Measurements from ENCODE around the gene AK9.

The AK9 gene

DNA sequence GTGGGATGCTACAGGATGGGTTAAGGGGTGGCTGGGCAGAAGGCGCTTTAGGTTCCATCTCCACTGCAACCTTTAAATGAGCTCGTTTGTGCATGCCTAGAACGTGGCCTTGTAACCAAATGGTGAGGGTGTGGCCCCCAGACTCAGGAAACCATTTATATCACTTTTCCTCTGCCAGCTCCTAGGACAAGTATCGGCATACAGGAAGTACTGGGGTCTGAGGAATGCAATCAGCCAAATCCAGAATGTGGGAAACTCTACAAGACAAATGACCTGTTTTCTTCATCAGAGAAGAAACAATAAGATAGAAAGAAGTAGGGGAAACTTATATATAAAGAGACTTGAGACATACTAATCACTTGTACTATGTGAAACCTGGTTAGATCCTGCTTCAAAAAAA, 21.2 kb downstream of the AK9 start:
- no peak overlapping the region for H3K4me3 ChIP-seq (ENCODE audit: low read length)
- H3K27me3 ChIP-seq (ENCODE audit: control insufficient read depth, insufficient read depth, low read length): no peaks in the 10 kb centered on the region
- no peaks in the 10 kb centered on the region for H3K36me3 ChIP-seq (ENCODE audit: control insufficient read depth, low read depth, low read length)
- H3K9me3 ChIP-seq (ENCODE audit: control insufficient read depth, low read depth, low read length): no peaks in the 10 kb centered on the region
- no peak overlapping the region for H3K27ac ChIP-seq (ENCODE audit: low read length)
- no peak overlapping the region for H3K9ac ChIP-seq (ENCODE audit: low read length)
- peaks cover 3% of the 10 kb centered on the region for H3K4me1 ChIP-seq (ENCODE audit: control insufficient read depth, low read depth, low read length)

DNA sequence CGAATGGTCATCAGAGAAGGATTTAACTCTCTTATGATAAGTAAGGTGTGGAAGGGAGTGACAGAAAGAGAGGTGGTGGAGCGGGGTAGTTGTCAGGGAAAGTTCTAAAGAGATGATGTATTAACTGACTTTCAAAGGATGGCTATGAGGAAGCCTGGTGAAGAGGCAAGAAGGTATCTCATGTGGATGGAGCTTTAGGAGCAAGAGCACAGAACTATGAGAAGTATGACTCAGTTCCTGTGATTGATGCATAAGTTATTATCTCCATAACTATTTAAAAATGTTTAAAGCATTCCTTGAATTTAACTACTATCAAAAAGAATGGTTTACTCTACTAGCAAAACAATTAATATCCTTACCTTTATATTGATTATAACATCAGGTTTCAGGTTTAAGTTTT, 28.8 kb downstream of the AK9 start:
- Histone ChIP-seq H3K4me3 (ENCODE audit: low read length) (no peak overlapping the region), H3K9me3 (ENCODE audit: control insufficient read depth, low read depth, low read length) (no peaks in the 10 kb centered on the region), H3K36me3 (ENCODE audit: control insufficient read depth, low read depth, low read length) (no peaks in the 10 kb centered on the region), H3K27ac (ENCODE audit: low read length) (no peak overlapping the region), H3K9ac (ENCODE audit: low read length) (no peak overlapping the region), H3K27me3 (ENCODE audit: control insufficient read depth, insufficient read depth, low read length) (no peaks in the 10 kb centered on the region), H3K4me1 (ENCODE audit: control insufficient read depth, low read depth, low read length) (no peaks in the 10 kb centered on the region)

DNA sequence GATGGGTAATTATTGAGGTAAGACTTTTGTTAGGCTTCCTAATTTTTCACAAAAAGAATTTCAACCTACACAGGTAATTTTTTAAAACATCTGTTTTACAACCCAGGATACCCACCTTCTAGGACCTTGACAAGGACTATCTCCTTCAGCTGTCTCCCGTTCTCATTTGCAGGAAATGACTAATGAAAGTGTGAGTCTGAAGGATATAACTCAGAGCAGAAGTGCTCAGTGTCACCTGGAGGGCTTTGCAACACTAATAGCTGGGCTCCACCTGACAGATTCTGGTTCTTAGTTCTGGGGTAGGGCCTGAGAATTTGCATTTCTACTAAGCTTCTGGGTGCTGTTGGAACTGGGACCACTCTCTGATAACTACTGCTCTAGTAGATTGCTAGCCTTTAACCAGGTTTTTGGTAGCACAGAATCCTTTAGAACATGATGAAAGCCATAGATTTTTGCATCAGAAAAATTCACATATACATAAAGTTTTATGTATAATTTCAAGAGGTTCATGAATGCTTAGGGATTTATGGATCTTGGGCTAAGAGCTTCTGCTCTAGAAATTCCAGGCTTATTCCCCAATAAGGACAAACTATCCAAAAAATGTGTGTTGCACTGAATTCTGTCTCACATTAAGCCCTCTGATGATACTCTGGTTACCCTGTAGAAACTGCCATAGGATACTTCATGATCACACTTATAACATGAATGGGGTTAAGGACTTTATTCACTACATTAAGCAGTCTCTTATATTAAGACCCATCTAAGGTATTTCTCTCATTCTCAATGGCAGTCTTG, 30.3 kb downstream of the AK9 start:
- H3K36me3 ChIP-seq (ENCODE audit: control insufficient read depth, low read depth, low read length): no peaks in the 10 kb centered on the region
- H3K4me3 ChIP-seq (ENCODE audit: low read length): no peak overlapping the region
- H3K9me3 ChIP-seq (ENCODE audit: control insufficient read depth, low read depth, low read length): no peaks in the 10 kb centered on the region
- H3K9ac ChIP-seq (ENCODE audit: low read length): no peak overlapping the region
- no peaks in the 10 kb centered on the region for H3K4me1 ChIP-seq (ENCODE audit: control insufficient read depth, low read depth, low read length)
- H3K27ac ChIP-seq (ENCODE audit: low read length): no peak overlapping the region
- no peaks in the 10 kb centered on the region for H3K27me3 ChIP-seq (ENCODE audit: control insufficient read depth, insufficient read depth, low read length)

DNA sequence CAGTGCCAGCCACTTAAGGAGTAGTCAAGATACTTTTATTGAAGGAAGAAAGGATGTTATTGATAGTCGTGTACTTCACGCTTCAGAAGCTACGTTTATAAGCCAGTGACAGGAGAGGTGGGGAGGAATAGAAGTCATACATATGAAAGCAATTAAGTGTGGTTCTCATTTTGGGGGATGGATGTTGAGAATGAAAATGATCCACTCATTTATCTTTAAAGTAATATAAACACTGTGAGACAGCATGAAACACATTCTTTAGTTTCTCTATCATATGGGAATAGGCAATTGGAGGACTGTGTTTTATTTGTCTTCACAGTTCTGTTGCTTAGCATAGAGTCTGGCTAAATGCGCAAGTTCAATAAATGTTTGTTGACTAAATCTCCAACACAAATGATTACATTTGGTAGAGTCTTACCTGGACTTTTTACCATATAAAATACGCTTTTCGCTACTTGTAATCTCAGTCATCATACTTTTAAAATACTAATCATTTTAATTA, 35.2 kb downstream of the AK9 start:
- Histone ChIP-seq H3K9me3 (ENCODE audit: control insufficient read depth, low read depth, low read length) (no peaks in the 10 kb centered on the region), H3K4me1 (ENCODE audit: control insufficient read depth, low read depth, low read length) (no peaks in the 10 kb centered on the region), H3K36me3 (ENCODE audit: control insufficient read depth, low read depth, low read length) (no peaks in the 10 kb centered on the region), H3K4me3 (ENCODE audit: low read length) (no peak overlapping the region), H3K27me3 (ENCODE audit: control insufficient read depth, insufficient read depth, low read length) (no peaks in the 10 kb centered on the region), H3K9ac (ENCODE audit: low read length) (no peak overlapping the region), H3K27ac (ENCODE audit: low read length) (no peak overlapping the region)

DNA sequence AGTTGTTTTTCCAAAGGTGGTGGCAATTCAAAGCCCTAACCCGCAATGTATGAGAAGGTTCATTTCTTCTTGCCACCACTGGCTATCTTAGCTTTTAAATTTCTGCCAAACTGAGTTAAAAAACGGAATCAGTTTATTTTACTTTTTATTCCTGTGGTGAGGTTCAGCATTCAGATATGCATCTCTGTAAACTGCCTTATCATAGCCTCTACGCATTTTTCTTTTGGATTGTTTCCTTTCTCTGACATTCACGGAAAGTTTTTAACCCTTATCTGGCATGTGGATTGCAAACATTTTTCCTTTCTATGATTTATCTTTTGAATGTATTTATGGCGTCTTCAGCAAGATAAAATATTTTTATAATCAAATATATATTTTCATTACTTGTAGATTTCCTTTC, 37.7 kb downstream of the AK9 start:
- no peak overlapping the region for H3K4me3 ChIP-seq (ENCODE audit: low read length)
- no peaks in the 10 kb centered on the region for H3K36me3 ChIP-seq (ENCODE audit: control insufficient read depth, low read depth, low read length)
- no peaks in the 10 kb centered on the region for H3K27me3 ChIP-seq (ENCODE audit: control insufficient read depth, insufficient read depth, low read length)

DNA sequence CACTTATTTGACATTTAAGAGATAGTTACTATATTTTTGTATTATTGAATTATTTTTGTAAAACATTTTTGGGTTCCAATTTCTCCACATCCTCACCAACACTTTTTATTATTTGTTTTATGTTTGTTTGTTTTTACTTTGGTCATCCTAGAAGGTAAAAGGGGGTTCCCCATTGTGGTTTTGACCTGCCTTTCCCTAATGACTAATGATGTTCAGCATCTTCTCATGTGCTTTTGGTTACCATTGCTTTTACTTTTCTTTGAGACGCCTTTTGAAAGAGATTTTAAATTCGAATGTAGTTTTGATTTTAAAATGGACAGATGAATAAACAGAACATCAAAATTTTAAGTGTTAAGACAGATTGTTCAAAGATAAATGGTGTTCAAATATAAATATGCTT, 46.9 kb downstream of the AK9 start:
- no peak overlapping the region for H3K9ac ChIP-seq (ENCODE audit: low read length)

More for the DNA sequence above, 37.7 kb downstream of the AK9 start:
- no peaks in the 10 kb centered on the region for H3K9me3 ChIP-seq (ENCODE audit: control insufficient read depth, low read depth, low read length)
- H3K27ac ChIP-seq (ENCODE audit: low read length): no peak overlapping the region
- no peaks in the 10 kb centered on the region for H3K4me1 ChIP-seq (ENCODE audit: control insufficient read depth, low read depth, low read length)
- no peak overlapping the region for H3K9ac ChIP-seq (ENCODE audit: low read length)

DNA sequence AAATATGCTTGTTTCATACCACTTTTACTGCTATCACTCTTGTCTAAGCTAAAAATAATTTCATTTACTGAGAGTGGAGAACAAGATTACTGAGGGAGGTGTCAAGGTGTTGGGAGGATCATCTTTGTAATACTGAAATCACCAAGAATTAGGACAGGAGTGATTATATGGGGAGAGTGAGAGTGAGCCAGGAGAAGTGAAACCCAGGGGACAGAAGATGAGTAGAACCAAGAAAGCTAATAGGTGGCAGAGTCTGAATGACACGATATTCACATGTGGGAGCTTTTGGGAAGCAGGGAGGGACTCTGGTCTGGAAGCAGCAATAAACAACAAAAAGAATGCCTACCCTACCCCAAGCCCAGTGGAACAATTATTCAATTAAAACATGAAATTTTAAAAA, 58.6 kb downstream of the AK9 start:
- Histone ChIP-seq H3K27me3 (ENCODE audit: control insufficient read depth, insufficient read depth, low read length) (no peaks in the 10 kb centered on the region), H3K4me1 (ENCODE audit: control insufficient read depth, low read depth, low read length) (no peaks in the 10 kb centered on the region), H3K9ac (ENCODE audit: low read length) (no peak overlapping the region), H3K27ac (ENCODE audit: low read length) (no peak overlapping the region), H3K36me3 (ENCODE audit: control insufficient read depth, low read depth, low read length) (no peaks in the 10 kb centered on the region), H3K4me3 (ENCODE audit: low read length) (no peak overlapping the region), H3K9me3 (ENCODE audit: control insufficient read depth, low read depth, low read length) (no peaks in the 10 kb centered on the region)

More for the DNA sequence above, 46.9 kb downstream of the AK9 start:
- Histone ChIP-seq H3K9me3 (ENCODE audit: control insufficient read depth, low read depth, low read length) (peaks cover 4% of the 10 kb centered on the region), H3K4me1 (ENCODE audit: control insufficient read depth, low read depth, low read length) (no peaks in the 10 kb centered on the region), H3K36me3 (ENCODE audit: control insufficient read depth, low read depth, low read length) (no peaks in the 10 kb centered on the region), H3K27ac (ENCODE audit: low read length) (no peak overlapping the region), H3K4me3 (ENCODE audit: low read length) (no peak overlapping the region), H3K27me3 (ENCODE audit: control insufficient read depth, insufficient read depth, low read length) (no peaks in the 10 kb centered on the region)

DNA sequence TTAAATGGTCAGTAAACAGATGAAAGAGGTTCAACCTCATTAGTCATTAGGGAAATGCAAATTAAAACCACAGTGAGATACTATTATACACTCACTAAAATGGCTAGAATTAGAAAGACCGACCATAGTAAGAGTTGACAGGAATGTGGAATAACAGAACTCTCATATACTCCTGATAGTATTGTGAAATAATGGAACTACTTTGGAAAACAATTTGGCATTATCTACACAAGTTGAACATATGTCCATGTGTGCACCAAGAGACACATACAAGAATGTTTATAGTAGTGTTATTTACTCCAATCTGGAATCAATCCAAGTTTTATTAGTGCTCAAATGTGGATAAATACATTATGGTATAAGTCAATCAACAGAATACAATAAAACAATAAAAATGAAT, 59.6 kb downstream of the AK9 start:
- Histone ChIP-seq H3K27ac (ENCODE audit: low read length) (no peak overlapping the region), H3K36me3 (ENCODE audit: control insufficient read depth, low read depth, low read length) (no peaks in the 10 kb centered on the region), H3K9ac (ENCODE audit: low read length) (no peak overlapping the region), H3K9me3 (ENCODE audit: control insufficient read depth, low read depth, low read length) (no peaks in the 10 kb centered on the region), H3K4me1 (ENCODE audit: control insufficient read depth, low read depth, low read length) (no peaks in the 10 kb centered on the region), H3K4me3 (ENCODE audit: low read length) (no peak overlapping the region), H3K27me3 (ENCODE audit: control insufficient read depth, insufficient read depth, low read length) (no peaks in the 10 kb centered on the region)

DNA sequence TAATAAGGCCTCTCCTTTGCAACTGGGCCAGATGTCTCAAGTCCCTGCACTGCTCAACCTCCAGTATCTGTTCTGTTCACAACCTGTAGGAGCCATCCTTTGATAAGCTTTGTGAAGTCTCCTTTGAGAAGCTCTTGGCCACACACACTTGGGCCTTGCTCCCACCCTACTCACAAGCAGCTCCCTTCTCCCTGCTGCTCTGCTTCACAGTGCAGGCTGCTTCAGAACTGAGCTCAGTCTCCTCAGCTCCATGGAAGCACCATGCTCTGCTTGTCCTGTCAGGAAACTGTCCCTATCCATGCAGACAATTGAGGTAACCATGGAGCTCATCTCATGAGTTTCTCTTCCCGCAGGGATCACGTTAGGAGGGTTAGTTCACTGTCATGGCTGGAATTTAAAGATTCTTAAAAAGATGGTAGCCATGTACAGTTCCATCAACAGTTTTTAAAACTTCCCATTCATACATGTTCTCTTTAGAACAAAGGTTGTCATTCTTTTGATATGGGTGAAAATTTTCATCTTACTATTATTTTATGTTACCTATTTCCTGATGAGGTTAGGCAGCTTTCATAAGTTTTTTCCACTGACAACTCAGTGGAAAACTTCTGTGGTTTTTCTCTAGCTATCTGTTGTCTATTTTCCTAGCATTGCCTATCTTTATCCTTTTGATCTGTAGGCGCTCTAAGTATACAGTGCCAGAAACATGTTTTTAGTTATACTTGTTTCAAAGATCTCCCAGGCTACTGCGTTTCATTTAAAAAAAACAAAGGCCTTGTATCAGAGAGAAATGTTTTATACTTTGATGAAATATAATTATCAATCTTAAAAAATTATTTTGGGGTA, 62.6 kb downstream of the AK9 start:
- H3K4me1 ChIP-seq (ENCODE audit: control insufficient read depth, low read depth, low read length): no peaks in the 10 kb centered on the region
- H3K27ac ChIP-seq (ENCODE audit: low read length): no peak overlapping the region
- H3K9ac ChIP-seq (ENCODE audit: low read length): no peak overlapping the region
- no peaks in the 10 kb centered on the region for H3K36me3 ChIP-seq (ENCODE audit: control insufficient read depth, low read depth, low read length)
- no peak overlapping the region for H3K4me3 ChIP-seq (ENCODE audit: low read length)
- no peaks in the 10 kb centered on the region for H3K27me3 ChIP-seq (ENCODE audit: control insufficient read depth, insufficient read depth, low read length)
- no peaks in the 10 kb centered on the region for H3K9me3 ChIP-seq (ENCODE audit: control insufficient read depth, low read depth, low read length)

DNA sequence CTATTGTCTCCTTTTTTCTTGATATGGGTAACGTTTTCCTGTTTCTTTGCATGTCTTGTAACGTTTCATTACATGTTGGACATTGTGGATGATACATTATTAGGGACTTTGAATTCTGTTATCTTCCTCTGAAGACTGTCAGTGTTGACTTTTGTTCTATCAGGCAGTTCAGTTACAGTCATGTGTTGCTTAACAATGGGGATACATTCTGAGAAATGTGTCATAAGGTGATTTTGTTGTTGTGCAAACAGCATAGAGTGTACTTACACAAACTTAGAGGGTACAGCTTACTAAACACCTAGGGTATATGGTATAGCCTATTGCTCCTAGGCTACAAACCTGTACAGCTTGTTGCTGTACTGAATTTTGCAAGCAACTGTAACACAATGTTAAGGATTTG, 64.7 kb downstream of the AK9 start:
- Histone ChIP-seq H3K9me3 (ENCODE audit: control insufficient read depth, low read depth, low read length) (no peaks in the 10 kb centered on the region), H3K27me3 (ENCODE audit: control insufficient read depth, insufficient read depth, low read length) (no peaks in the 10 kb centered on the region), H3K36me3 (ENCODE audit: control insufficient read depth, low read depth, low read length) (no peaks in the 10 kb centered on the region), H3K27ac (ENCODE audit: low read length) (no peak overlapping the region), H3K4me3 (ENCODE audit: low read length) (no peak overlapping the region), H3K9ac (ENCODE audit: low read length) (no peak overlapping the region), H3K4me1 (ENCODE audit: control insufficient read depth, low read depth, low read length) (no peaks in the 10 kb centered on the region)

DNA sequence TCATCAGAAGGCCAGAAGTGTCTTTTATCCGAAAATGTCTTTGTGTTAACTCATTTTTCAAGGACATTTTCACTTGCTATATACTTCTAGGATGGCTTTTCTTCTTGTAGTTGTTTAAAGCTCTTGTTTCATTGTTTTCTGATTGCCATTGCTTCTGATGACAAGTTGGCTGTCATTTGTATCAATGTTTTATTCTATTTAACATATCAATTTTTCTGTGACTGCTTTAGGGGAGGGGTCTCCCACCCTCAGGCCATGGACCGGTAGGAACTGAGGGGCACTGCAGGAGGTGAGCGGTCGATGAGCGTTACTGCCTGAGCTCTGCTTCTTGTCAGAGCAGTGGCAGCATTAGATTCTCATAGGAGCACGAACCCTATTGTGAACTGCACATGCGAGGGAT, 65.8 kb downstream of the AK9 start:
- Histone ChIP-seq H3K9me3 (ENCODE audit: control insufficient read depth, low read depth, low read length) (no peaks in the 10 kb centered on the region), H3K9ac (ENCODE audit: low read length) (no peak overlapping the region), H3K36me3 (ENCODE audit: control insufficient read depth, low read depth, low read length) (no peaks in the 10 kb centered on the region), H3K4me3 (ENCODE audit: low read length) (no peak overlapping the region), H3K4me1 (ENCODE audit: control insufficient read depth, low read depth, low read length) (no peaks in the 10 kb centered on the region), H3K27me3 (ENCODE audit: control insufficient read depth, insufficient read depth, low read length) (no peaks in the 10 kb centered on the region), H3K27ac (ENCODE audit: low read length) (no peak overlapping the region)
